HUDEP-2 (cell line): ENCODE results near the gene NAA16.

Source experiments
- DNase-seq, 76 experiments: peaks; one replicate each; lab custom pipeline; 2025; ENCODE audit not compliant: unreplicated experiment in 76 of 76; lab: John Stamatoyannopoulos, UW

Gene NAA16

GRCh38 chr13:41302743-41303142, 8.3 kb upstream of the NAA16 start:
- DNase-seq = no peak

- no peak for DNase-seq
Observed at GRCh38 chr13:41304551-41304950, 6.5 kb upstream of the NAA16 start.

GRCh38 chr13:41306271-41307145, 4.6 kb upstream of the NAA16 start:
- no peak for DNase-seq

GRCh38 chr13:41307884-41308640, 3.0 kb upstream of the NAA16 start:
- DNase-seq = no peak

- DNase-seq = peak in 35 of 76 experiments; percentile 5 to 65 (median 28)
Observed at GRCh38 chr13:41311406-41312175, 524 bp downstream of the NAA16 start.

- DNase-seq = peak in 31 of 76 experiments; percentile 4 to 41 (median 19)
Observed at GRCh38 chr13:41312176-41312500, 1.1 kb downstream of the NAA16 start.

- DNase-seq = no peak
Observed at GRCh38 chr13:41313117-41313516, 2.0 kb downstream of the NAA16 start.

- peak in 5 of 76 experiments; percentile 3 to 42 (median 17) for DNase-seq
Observed at GRCh38 chr13:41313659-41314197, 2.7 kb downstream of the NAA16 start.

GRCh38 chr13:41315443-41316047, 4.5 kb downstream of the NAA16 start:
- no peak for DNase-seq

- no peak for DNase-seq
Observed at GRCh38 chr13:41317243-41317642, 6.2 kb downstream of the NAA16 start.

GRCh38 chr13:41325752-41326151, 14.7 kb downstream of the NAA16 start:
- DNase-seq = no peak

- DNase-seq = no peak
Observed at GRCh38 chr13:41326661-41327060, 15.6 kb downstream of the NAA16 start.

GRCh38 chr13:41327994-41328790, 17.1 kb downstream of the NAA16 start:
- DNase-seq = no peak

GRCh38 chr13:41332829-41333228, 21.8 kb downstream of the NAA16 start:
- no peak for DNase-seq

GRCh38 chr13:41334810-41335209, 23.7 kb downstream of the NAA16 start:
- DNase-seq = no peak

- DNase-seq = no peak
Observed at GRCh38 chr13:41344358-41344757, 33.3 kb downstream of the NAA16 start.

GRCh38 chr13:41345165-41345913, 34.3 kb downstream of the NAA16 start:
- DNase-seq = no peak

GRCh38 chr13:41345914-41346589, 35.0 kb downstream of the NAA16 start:
- DNase-seq = peak in 20 of 76 experiments; percentile 7 to 62 (median 22)
